Non-pigmented ciliary epithelial cell (primary cell): ENCODE results near the gene ANKRD33B.
"Not testable (repeated sequence)": the region's sequence is repeated elsewhere in the genome, so short reads cannot be mapped to it uniquely, and the experiment has no call there.

Source experiments
- DNase-seq: peaks from one replicate; pipeline ENCODE4 v3.0.0-alpha.2; 2010; ENCODE audit warnings: low read depth

Gene ANKRD33B

GRCh38 chr5:10563945-10564837 lies at the start of gene ANKRD33B:
Gene ANKRD33B (plus strand): TSS chr5:10564070. CDS start chr5:10564468, 398 bp downstream.
- no peak for DNase-seq

- not testable (repeated sequence) for DNase-seq
Measured at GRCh38 chr5:10514572-10514971, 49.3 kb upstream of the ANKRD33B start.

GRCh38 chr5:10515492-10515891 lies 48.4 kb upstream of the ANKRD33B start:
- DNase-seq = no peak

GRCh38 chr5:10518347-10518746 lies 45.5 kb upstream of the ANKRD33B start:
- DNase-seq = no peak

- no peak for DNase-seq
Measured at GRCh38 chr5:10519729-10520128, 44.1 kb upstream of the ANKRD33B start.

DNA sequence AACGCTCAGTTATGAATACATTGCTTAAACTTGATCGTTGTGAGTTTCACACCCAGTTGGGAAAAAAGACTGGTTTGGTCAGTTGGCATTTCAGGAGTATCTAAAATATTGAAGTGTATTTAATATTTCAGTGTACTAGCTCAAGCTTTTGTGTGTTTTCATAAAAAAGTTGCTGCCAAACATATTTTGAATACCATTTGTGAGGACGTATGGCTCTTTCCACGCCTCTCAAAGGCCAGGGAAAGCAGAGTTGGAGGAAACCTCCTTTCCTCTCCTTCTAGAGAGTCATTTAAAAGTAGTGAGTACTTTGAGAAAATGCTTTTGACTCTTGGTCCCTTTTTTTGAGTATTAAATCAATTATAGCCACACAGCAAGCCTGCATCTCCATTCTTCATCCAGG lies 43.2 kb upstream of the ANKRD33B start:
- no peak for DNase-seq

DNA sequence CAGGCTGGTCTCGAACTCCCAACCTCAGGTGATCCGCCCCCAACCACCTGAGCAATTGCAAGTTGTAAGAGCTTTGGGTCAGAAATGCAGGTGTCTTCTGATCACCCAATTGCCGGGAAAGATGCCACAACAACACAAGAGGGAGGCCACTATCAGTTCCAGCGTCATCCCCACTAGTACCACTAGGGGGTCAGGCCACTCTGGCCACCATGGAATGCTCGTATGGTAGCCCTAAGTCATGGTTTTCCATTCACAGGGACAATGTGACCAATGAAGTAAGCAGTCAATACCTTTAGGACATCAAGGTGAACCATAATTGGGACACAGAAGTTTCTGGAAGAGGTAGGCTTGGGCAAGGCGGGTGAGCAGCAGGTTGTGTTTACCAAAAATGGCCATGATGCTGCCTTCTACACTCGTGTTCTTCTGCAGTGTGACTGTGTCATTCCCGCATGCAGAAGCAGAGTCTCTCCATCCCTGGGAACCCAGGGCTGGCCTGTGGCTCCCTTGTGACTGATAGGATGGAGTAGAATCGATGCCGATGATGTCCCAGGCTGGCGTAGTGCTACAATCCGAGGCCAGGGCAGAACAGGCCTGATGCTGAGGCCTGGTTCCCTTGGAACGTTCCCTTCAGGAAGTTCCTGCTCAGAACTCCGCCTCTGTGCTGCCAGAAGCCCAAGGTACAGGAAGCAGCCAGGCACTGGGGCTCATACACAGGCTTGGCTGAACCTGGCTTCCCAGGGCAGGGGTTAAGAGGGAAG lies 42.2 kb upstream of the ANKRD33B start:
- DNase-seq = no peak

- DNase-seq = no peak
Measured at GRCh38 chr5:10522224-10522611, 41.7 kb upstream of the ANKRD33B start.

- peak; percentile 49 for DNase-seq
Measured at GRCh38 chr5:10524376-10525123, 39.3 kb upstream of the ANKRD33B start.

DNA sequence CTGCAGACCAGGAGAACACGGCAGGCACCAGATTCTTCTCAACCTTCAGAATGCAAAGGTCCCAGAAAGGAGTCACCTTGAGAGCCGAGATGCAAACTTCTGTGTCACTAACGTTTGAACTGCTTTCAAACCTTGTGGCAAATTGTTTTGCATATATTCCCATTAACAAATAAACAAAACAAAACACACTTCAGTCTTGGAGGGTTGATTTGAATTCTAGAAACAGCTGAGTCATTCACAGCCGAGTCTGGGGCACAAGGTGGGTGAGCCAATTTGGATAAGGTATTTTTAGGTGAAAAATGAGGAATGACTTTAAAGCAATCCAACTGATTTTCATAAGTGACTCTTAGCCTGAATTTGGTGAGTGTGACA lies 38.8 kb upstream of the ANKRD33B start:
- DNase-seq = no peak

- no peak for DNase-seq
Measured at GRCh38 chr5:10527281-10527950, 36.5 kb upstream of the ANKRD33B start.

DNA sequence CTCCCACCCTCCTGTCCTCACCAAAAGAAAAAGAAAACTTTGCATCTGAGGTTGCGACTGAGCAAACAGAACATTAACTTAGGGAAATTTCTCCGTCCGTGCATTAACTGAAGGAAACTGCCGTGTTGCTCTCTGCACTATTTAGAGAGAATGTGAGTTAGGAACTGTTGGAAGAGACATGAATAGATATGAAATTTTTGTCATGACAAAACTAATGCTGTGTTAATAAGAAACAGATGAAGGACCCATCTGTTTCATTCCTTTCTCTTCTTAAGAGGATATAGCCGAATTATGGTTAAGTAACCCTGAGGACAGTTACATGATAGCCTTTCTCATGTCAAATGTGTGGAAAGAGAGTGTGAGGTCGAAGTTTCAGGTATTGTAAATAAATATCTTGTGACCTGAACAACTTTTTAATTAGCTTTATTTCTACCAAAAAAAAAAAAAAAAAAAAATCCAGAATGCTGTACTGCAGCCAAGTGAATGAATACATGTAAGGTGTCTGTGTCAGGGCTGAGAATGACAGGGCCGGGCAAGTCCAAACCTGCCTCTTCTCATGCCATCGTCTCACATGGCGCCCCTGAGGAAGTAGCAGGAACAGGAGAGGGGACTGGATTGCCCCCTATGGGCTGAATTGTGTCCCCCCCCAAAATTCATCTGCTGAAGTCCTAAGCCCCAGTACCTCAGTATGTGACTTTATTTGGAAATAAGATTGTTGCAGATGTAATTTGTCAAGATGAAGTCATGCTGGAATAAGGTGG lies 35.6 kb upstream of the ANKRD33B start:
- no peak for DNase-seq

DNA sequence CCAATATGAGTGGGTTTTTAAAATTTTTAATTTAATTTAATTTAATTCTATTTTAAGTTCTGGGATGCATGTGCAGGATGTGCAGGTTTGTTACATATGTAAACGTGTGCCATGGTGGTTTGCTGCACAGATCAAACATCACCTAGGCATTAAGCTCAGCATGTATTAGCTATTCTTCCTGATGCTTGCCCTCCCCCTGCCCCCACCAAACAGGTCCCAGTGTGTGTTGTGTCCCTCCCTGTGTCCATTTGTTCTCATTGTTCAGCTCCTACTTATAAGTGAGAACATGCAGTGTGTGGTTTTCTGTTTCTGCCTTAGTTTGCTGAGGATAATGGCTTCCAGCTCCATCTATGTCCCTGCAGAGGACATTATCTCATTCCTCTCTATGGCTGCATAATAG lies 35.0 kb upstream of the ANKRD33B start:
- no peak for DNase-seq

- no peak for DNase-seq
Measured at GRCh38 chr5:10530601-10531320, 33.1 kb upstream of the ANKRD33B start.

DNA sequence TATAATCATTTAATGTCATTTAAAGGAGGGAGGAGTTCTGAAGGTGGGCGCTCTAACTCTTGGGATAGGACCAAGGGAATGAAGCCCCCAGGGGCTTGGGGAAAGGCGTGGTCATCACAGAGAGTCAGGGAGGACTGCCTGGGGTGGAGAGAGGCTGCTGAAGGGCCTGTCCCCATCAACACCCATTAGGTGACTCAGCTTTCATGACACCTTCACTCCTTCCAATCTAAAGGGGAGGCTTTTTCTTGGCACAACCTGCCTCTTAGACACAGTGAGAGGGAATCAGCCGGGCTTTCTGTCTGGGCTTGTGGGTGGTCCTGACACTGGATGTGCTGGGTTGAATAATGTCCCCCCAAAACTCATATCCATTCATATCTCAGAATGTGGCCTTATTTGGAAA lies 31.4 kb upstream of the ANKRD33B start:
- no peak for DNase-seq

DNA sequence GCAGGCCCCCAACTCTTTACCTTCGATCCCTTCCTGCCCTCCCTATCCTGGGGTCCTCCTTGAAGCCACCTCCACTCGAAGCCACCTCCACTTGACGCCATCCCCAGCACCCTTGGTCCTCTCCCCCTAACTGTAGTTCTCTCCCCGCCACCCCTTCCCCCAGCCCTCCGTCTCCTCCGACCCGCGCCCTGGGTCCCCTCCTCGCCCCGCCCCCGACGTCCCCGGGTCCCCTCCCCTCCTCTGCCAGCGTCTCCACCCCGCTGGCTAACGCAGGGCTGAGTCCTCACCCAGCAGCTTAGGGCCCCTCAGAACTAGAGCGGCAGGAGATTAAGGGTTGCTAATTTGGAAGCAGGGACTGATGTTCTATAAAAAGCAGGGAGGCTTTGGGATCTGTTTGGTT lies 30.6 kb upstream of the ANKRD33B start:
- no peak for DNase-seq

- no peak for DNase-seq
Measured at GRCh38 chr5:10534561-10535530, 29.0 kb upstream of the ANKRD33B start.

DNA sequence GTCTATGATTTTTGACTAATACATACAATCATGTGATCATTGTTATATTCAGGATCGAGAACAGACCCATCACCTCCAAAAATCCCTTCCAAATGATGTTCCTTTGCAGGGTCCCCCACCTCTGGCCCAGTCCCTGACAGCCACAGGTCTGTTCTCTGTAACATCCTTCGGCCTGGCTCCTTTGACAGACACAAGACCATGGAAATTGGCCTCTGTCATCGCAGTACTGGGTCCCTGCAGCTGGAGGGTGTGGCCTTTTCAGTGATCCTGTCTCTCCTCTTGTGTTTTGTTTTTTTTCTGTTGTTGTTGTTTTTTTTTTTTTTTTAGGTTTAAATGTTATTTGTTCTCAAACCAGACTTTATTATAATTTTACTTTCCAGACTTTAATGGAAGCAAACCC lies 27.4 kb upstream of the ANKRD33B start:
- no peak for DNase-seq

DNA sequence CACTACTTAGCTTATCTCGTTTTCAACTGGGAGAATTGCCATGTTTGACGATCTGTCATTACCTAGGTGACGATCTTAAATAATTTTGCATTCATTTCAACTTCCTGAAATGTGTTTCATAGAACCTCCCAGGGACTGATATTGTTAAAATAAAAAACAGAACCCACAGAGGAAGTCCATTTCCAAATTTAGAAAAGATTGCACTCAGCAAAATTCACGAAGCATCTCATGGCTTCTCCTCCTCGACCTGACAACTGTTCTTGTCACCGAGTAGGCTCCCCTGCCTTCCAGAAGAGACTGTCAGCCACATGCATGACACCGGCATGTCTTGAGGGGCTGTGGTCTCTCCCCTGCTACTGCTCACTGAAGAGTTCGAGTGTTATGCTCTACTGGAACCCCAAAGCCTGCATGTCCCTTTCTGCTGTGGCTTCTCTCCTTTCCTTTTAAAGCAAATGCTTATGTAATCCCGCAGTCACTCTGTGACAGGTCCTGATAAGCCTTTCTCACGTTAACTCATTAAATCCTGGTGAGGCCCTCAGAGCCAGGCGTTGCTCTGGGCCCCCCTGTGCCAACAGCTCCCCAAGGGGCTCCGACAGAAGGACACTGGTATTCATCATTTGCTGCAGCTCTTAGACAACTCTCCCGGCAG lies 26.8 kb upstream of the ANKRD33B start:
- DNase-seq = no peak
